SIG-M5 treated with dmso at 0.1 percent for 504 hours (cell line): ENCODE measurements around the gene NLRC3.
"Not testable (repeated sequence)": the region's sequence is repeated elsewhere in the genome, so short reads cannot be mapped to it uniquely, and the experiment has no call there.

Source experiments
- DNase-seq: peaks from one replicate; lab custom pipeline; 2025; ENCODE audit not compliant: unreplicated experiment; lab: John Stamatoyannopoulos, UW

NLRC3 gene

GRCh38 chr16:3577302-3577752 lies at the start of gene NLRC3:
Gene NLRC3, minus strand, starts transcription at chr16:3577403. Its CDS starts 12,367 bp downstream, at chr16:3565036.
- peak; percentile 23 for DNase-seq

DNA sequence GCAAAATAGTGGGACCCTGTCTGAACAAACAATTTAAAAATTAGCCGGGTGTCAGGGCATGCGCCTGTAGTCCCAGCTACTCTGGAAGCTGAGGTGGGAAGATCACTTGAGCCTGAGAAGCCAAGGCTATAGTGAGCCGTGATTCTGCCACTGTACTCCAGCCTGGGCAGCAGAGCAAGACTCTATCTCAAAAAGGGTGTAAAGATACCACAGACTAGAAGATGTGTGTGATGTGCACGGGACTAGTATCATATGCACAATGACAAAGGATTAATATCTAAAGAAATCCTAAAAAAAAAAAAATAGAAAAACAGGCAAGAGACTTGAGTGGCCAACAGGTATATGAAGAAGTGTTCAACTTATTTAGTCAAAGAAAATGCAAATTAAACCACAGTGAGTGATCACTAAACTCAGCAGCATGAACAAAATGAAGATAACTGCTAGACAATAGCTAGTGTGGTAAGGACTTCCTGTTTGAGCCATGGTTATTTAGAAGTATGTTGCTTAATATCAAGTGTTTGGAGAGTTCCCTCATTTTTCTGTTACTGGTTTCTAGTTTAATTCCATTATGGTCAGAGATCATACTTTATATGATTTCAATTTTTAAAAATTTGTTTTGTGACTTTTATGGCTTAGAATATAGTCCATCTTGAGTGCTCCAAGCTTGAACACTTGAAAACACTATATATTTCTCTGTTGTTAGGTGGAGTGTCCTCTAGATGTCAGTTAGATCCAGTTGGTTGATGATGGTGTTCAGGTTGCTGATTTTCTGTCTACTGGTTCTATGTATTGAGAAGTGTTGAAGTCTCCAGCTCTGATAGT lies 48.9 kb upstream of the NLRC3 start:
- DNase-seq = peak; percentile 82

DNA sequence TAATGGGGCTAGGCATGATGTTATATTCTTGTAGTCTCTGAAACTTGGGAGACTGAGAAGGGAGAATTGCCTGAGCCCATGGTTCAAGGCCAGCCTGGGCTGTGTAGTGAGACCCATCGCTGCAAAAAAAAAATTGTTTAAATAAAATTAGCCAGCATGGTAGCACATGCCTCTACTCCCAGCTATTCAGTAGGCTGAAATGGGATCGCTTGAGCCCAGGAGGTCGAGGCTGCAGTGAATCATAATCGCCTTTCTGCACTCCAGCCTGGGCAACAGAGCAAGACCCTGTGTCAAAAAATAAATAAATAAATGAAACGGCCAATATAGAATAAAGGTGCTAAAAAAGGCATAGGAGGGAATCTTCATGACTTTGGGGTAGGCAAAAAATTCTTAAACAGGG lies 48.1 kb upstream of the NLRC3 start:
- no peak for DNase-seq

DNA sequence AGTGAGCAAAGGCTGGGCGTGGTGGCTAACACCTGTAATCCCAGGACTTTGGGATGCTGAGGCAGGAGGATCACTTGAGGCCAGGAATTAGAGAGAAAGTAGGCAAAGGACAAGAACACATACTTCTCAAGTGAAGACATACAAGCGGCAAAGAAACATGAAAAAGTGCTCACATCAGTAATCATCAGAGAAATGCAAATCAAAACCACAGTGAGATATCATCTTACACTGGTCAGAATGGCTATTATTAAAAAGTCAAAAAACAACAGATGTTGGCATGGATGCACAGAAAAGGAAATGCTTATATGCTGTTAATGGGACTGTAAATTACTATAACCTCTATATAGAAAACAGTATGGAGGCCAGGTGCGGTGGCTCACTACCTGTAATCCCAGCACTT lies 46.4 kb upstream of the NLRC3 start:
- no peak for DNase-seq

- peak; percentile 47 for DNase-seq
Observed at GRCh38 chr16:3618769-3619141, 41.6 kb upstream of the NLRC3 start.

- DNase-seq = peak; percentile 12
Observed at GRCh38 chr16:3612510-3613466, 35.6 kb upstream of the NLRC3 start.

- DNase-seq = peak; percentile 87
Observed at GRCh38 chr16:3611146-3611975, 34.2 kb upstream of the NLRC3 start, which contains the start of gene SLX4. Gene SLX4, minus strand, starts transcription at chr16:3611606. Its CDS starts 2,642 bp downstream, at chr16:3608964.

DNA sequence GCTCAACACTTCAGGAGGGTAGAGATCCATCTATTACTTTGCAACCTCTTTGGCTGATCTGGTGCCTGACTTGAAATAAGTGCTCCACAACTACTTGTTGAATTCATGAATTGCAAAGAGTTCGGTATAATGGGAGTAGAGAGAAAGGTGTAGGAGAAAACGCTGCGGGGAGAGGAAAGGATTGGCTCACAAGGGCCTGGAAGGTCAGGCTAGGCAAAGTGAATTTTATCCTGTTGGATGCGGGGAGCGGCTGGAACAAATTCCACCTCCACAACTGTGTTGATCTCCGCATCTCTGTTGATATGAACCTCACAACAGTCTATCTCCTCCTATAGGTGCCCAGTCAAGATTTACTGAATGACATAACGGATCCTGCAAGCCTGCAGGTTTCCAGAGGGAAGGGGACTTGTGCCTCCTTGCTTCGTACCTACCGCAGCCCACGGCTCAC lies 33.5 kb upstream of the NLRC3 start:
- no peak for DNase-seq

- peak; percentile 39 for DNase-seq
Observed at GRCh38 chr16:3609895-3610697, 32.9 kb upstream of the NLRC3 start.

- DNase-seq = not testable (repeated sequence)
Observed at GRCh38 chr16:3608976-3609375, 31.8 kb upstream of the NLRC3 start.

- no peak for DNase-seq
Observed at GRCh38 chr16:3608069-3608468, 30.9 kb upstream of the NLRC3 start.

DNA sequence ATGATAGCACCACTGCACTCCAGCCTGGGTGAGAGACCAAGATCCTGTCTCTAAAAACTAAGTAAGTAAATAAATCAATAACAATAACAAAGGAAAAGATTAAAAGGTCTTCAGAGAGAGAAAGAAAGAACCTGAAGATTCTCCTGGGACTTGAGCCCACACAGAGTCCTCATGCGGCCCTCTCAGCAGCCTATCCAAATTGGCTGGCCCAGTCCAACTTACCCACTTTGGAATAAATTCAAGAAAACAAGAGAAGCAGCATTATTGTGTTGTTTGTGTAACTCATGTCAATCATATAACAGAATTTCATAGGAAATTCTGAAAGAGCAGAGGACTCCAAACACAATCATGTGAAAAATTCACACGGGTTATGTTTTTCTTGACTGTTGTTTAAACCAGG lies 30.4 kb upstream of the NLRC3 start:
- DNase-seq = no peak

- DNase-seq = no peak
Observed at GRCh38 chr16:3607161-3607560, 30.0 kb upstream of the NLRC3 start.

DNA sequence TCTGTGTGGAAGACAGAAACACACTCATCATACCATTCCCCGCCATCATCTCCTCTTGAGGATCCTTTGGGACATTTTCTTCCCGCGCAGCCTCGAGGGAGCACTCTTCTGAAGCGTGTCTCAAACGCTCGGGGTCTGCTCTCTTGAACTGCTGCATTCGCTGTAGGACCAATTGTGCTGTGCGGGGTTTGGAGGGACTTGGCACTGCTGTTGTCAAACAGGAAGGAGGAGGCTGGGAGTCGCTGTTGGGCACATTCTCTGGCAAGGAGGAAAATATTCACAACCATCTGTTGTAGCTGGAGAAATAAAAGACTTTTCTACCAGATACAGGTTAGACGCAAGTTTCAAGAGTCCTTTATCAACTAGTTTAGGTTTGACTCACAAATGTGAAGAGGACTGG lies 29.2 kb upstream of the NLRC3 start:
- no peak for DNase-seq

GRCh38 chr16:3602320-3602653 lies 25.1 kb upstream of the NLRC3 start:
- no peak for DNase-seq

DNA sequence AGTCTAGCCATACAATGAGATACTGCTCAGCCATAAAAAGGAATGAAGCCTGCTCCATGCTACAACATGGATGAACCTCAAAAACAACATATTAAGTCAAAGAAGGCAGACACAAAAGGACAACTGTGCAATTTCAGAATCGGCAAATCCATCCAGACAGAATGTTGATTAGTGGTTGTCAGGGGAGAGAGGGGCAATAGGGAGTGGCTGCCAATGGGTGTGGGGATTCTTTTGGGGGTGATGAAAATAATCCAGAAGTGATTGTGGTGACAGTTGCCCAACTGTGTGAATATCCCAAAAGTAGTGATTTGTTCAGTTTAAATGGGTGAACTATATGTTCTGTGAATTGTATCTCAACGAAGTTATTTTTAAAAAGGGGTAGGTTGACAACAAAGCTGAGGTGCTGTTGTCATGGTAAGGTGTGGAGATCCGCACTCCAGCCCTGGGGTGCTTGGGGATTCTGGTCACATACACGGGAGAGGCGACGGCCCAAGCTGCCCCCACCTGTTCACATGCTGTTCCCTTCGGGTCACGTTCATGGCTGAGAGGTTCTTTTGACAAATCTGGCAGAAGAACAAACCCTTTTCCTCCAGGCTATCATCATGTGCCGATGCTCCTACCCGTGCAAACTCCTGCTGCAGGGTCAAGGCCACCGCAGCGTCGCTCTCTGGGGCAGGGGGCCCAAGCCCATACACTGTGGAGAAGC lies 24.6 kb upstream of the NLRC3 start:
- DNase-seq = no peak

DNA sequence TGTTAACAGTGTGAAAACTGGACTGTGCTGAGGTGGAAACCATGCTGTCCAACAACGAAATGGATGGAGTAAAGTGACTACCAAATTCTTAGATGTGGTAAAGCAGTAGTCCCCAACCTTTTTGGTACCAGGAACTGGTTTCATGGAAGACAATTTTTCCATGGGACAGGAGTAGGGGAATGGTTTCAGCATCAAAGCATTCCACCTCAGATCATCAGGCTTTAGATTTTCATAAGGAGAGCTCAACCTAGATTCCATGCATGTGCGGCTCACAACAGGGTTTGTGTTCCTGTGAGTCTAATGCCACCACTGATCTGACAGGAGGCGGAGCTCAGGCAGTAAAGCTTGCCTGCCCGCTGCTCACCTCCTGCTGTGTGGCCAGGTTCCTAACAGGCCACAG lies 22.7 kb upstream of the NLRC3 start:
- no peak for DNase-seq

- no peak for DNase-seq
Observed at GRCh38 chr16:3599121-3599520, 21.9 kb upstream of the NLRC3 start.

- DNase-seq = no peak
Observed at GRCh38 chr16:3598236-3598635, 21.0 kb upstream of the NLRC3 start.
